Measurements from ENCODE around the gene CCM2L.

Gene CCM2L

GRCh38 chr20:32010101-32010500 lies at the start of gene CCM2L:
TSS of gene CCM2L (plus strand) at chr20:32010438. CDS start at chr20:32010455, 17 bp downstream.
- H3K4me3 ChIP-seq (ENCODE audit: low read depth, low read length), result no peak within 1 kb of the TSS

- H3K4me3 ChIP-seq (ENCODE audit: low read depth, low read length), result no peak overlapping the region
These were observed 47.5 kb upstream of the CCM2L start for GRCh38 chr20:31962761-31963160.

- no peak overlapping the region for H3K4me3 ChIP-seq (ENCODE audit: low read depth, low read length)
These were observed 46.3 kb upstream of the CCM2L start for GRCh38 chr20:31963889-31964288.

- H3K4me3 ChIP-seq (ENCODE audit: low read depth, low read length), result peak overlapping the region; percentile 63
These were observed 43.1 kb upstream of the CCM2L start for GRCh38 chr20:31966991-31967655.

- peak within 1 kb of the TSS; percentile 70 for H3K4me3 ChIP-seq (ENCODE audit: low read depth, low read length)
These were observed 42.4 kb upstream of the CCM2L start, which contains the start of gene XKR7 for GRCh38 chr20:31967830-31968249. TSS of gene XKR7 (plus strand) at chr20:31968151. CDS start at chr20:31968176, 25 bp downstream.

GRCh38 chr20:31968291-31969126 lies 41.7 kb upstream of the CCM2L start:
- peak overlapping the region; percentile 70 for H3K4me3 ChIP-seq (ENCODE audit: low read depth, low read length)

- no peak overlapping the region for H3K4me3 ChIP-seq (ENCODE audit: low read depth, low read length)
These were observed 40.2 kb upstream of the CCM2L start for GRCh38 chr20:31969991-31970390.

GRCh38 chr20:31972471-31973021 lies 37.7 kb upstream of the CCM2L start:
- H3K4me3 ChIP-seq (ENCODE audit: low read depth, low read length), result no peak overlapping the region

- no peak overlapping the region for H3K4me3 ChIP-seq (ENCODE audit: low read depth, low read length)
These were observed 35.9 kb upstream of the CCM2L start for GRCh38 chr20:31974296-31974695.

GRCh38 chr20:31974951-31975487 lies 35.2 kb upstream of the CCM2L start:
- peak overlapping the region; percentile 1 for H3K4me3 ChIP-seq (ENCODE audit: low read depth, low read length)

- H3K4me3 ChIP-seq (ENCODE audit: low read depth, low read length), result no peak overlapping the region
These were observed 34.4 kb upstream of the CCM2L start for GRCh38 chr20:31975874-31976273.

GRCh38 chr20:31977080-31977479 lies 33.2 kb upstream of the CCM2L start:
- H3K4me3 ChIP-seq (ENCODE audit: low read depth, low read length), result no peak overlapping the region

GRCh38 chr20:31979713-31980426 lies 30.4 kb upstream of the CCM2L start:
- no peak overlapping the region for H3K4me3 ChIP-seq (ENCODE audit: low read depth, low read length)

- H3K4me3 ChIP-seq (ENCODE audit: low read depth, low read length), result no peak overlapping the region
These were observed 28.5 kb upstream of the CCM2L start for GRCh38 chr20:31981784-31982183.

- no peak overlapping the region for H3K4me3 ChIP-seq (ENCODE audit: low read depth, low read length)
These were observed 25.2 kb upstream of the CCM2L start for GRCh38 chr20:31984981-31985471.

- H3K4me3 ChIP-seq (ENCODE audit: low read depth, low read length), result no peak overlapping the region
These were observed 22.5 kb upstream of the CCM2L start for GRCh38 chr20:31987744-31988143.

GRCh38 chr20:31988430-31989015 lies 21.7 kb upstream of the CCM2L start:
- no peak overlapping the region for H3K4me3 ChIP-seq (ENCODE audit: low read depth, low read length)

- H3K4me3 ChIP-seq (ENCODE audit: low read depth, low read length), result no peak overlapping the region
These were observed 21.1 kb upstream of the CCM2L start for GRCh38 chr20:31989030-31989645.

- H3K4me3 ChIP-seq (ENCODE audit: low read depth, low read length), result no peak overlapping the region
These were observed 19.4 kb upstream of the CCM2L start for GRCh38 chr20:31990641-31991338.

Data from iPS-11a (cell line).